A549 (cell line): ENCODE measurements around the gene PLEKHF1. TPM values are rescaled to one million over a fixed set of nuclear protein-coding genes. Genes with fewer than 3 reads are reported as not detected.
A peak's percentile ranks its signal among the peaks of the same experiment; 100 is the strongest.

Experiments used
- ATAC-seq, 2 experiments: fragments of 200-7000 bp in 1 of 2; fragments of >200 bp in 1 of 2; cut with Nextera tagmentation in 1 of 2; cut with Tn5 transposase in 1 of 2; 3 replicates each; pipeline versions ENCODE4 v1.8.0 to v1.9.1; 2018 to 2020; ENCODE audit warnings: mild to moderate bottlenecking in 1 of 2, moderate library complexity in 1 of 2
- CTCF ChIA-PET: fragments of 300-600 bp; sonication (Branson Sonifier 250); formaldehyde crosslinking; extraction: SDS; loops from one replicate; lab custom pipeline; 2021; ENCODE audit warnings: antibody characterized with exemption, inconsistent platforms; lab: Yijun Ruan, JAX
- POLR2A ChIA-PET: fragments of 350-600 bp; formaldehyde crosslinking; extraction: SDS; loops from one replicate; lab custom pipeline; 2021; ENCODE audit warnings: antibody characterized with exemption, inconsistent platforms; lab: Yijun Ruan, JAX
- DNase-seq, 2 experiments: peaks; one replicate each; pipeline versions ENCODE4 v3.0.0 to v3.0.0-alpha.2; 2011 to 2016; ENCODE audit warnings: low read depth in 1 of 2, low spot score in 1 of 2
- FAIRE-seq: peaks from 2 replicates; lab custom pipeline; 2011; peaks lifted over from hg19 to GRCh38; lab: Jason Lieb, UNC
- H3K27ac ChIP-seq, 2 experiments: fragments of >200 bp; sonication (Bioruptor Twin); formaldehyde crosslinking; 3 replicates each; pipeline ENCODE4 v1.5.1; 2016 to 2017
- H3K4me1 ChIP-seq: fragments of >200 bp; sonication (Bioruptor Twin); formaldehyde crosslinking; 3 replicates; pipeline ENCODE4 v1.6.1; 2016
- H3K4me2 ChIP-seq: fragments of >200 bp; sonication (Bioruptor Twin); formaldehyde crosslinking; 3 replicates; pipeline ENCODE4 v1.6.1; 2016
- H3K4me3 ChIP-seq: fragments of >200 bp; sonication (Bioruptor Twin); formaldehyde crosslinking; 3 replicates; pipeline ENCODE4 v1.5.1; 2016
- H3K9me3 ChIP-seq: fragments of >200 bp; sonication (Bioruptor Twin); formaldehyde crosslinking; 3 replicates; pipeline ENCODE4 v1.6.1; 2016
- BHLHE40 ChIP-seq: IDR thresholded peaks from 2 replicates; pipeline ENCODE4 v1.6.1; 2012; ENCODE audit warnings: low read depth, low read length, inconsistent platforms
- CEBPB ChIP-seq, 2 experiments: fragments of >200 bp in 1 of 2; sonication (Bioruptor Twin) in 1 of 2; formaldehyde crosslinking in 1 of 2; IDR thresholded peaks; 2 replicates each; pipeline ENCODE4 v1.6.1; 2012 to 2016
- CHD4 ChIP-seq: fragments of 200-600 bp; sonication (generic); IDR thresholded peaks from 2 replicates; pipeline ENCODE4 v1.6.1; 2016; ENCODE audit warnings: antibody characterized with exemption, mild to moderate bottlenecking, borderline replicate concordance
- EHF ChIP-seq: fragments of 250-450 bp; sonication (Bioruptor Pico); IDR thresholded peaks from 2 replicates; pipeline ENCODE4 v1.5.0; 2020; ENCODE audit warnings: mild to moderate bottlenecking
- ESRRA ChIP-seq: fragments of 150-350 bp; IDR thresholded peaks from 2 replicates; pipeline ENCODE4 v1.6.1; 2014; ENCODE audit warnings: mild to moderate bottlenecking, low read length, borderline replicate concordance
- HDAC2 ChIP-seq: fragments of 200-600 bp; sonication (generic); IDR thresholded peaks from 2 replicates; pipeline ENCODE4 v1.6.1; 2016
- HOXB13 ChIP-seq: fragments of 250-450 bp; sonication (Bioruptor Pico); IDR thresholded peaks from 2 replicates; pipeline ENCODE4 v1.5.0; 2020; ENCODE audit warnings: low read depth, mild to moderate bottlenecking, moderate library complexity
- JUNB ChIP-seq: fragments of >200 bp; sonication (Bioruptor Twin); formaldehyde crosslinking; IDR thresholded peaks from 2 replicates; pipeline ENCODE4 v1.6.1; 2016
- KDM5A ChIP-seq: fragments of 200-600 bp; sonication (generic); IDR thresholded peaks from 2 replicates; pipeline ENCODE4 v1.6.1; 2016; ENCODE audit warnings: antibody characterized with exemption, mild to moderate bottlenecking
- MAZ ChIP-seq: fragments of 150-350 bp; IDR thresholded peaks from 2 replicates; pipeline ENCODE4 v1.6.1; 2014; ENCODE audit warnings: antibody characterized with exemption, low read depth, low read length, borderline replicate concordance
- NFE2L2 ChIP-seq: fragments of 150-350 bp; conservative IDR thresholded peaks from 2 replicates; pipeline ENCODE4 v1.6.1; 2014; ENCODE audit warnings: low read length
- NR3C1 ChIP-seq: fragments of >200 bp; sonication (Bioruptor Twin); formaldehyde crosslinking; IDR thresholded peaks from 3 replicates; pipeline ENCODE4 v1.6.1; 2017
- POLR2AphosphoS2 ChIP-seq: conservative IDR thresholded peaks from 2 replicates; pipeline ENCODE4 v1.6.1; 2012; ENCODE audit warnings: low read length, improper control_type of control experiment, inconsistent platforms
- RAD21 ChIP-seq, 2 experiments: fragments of >200 bp in 1 of 2; sonication (Bioruptor Twin) in 1 of 2; formaldehyde crosslinking in 1 of 2; IDR thresholded peaks in 1 of 2; conservative IDR thresholded peaks in 1 of 2; 2 replicates in 1 of 2; 3 replicates in 1 of 2; pipeline ENCODE4 v1.6.1; 2012 to 2018; ENCODE audit warnings: inconsistent platforms in 1 of 2
- RARB ChIP-seq: fragments of 250-450 bp; sonication (Bioruptor Pico); IDR thresholded peaks from 2 replicates; pipeline ENCODE4 v1.8.0; 2021; ENCODE audit warnings: mild to moderate bottlenecking, moderate library complexity
- RNF2 ChIP-seq: fragments of 200-600 bp; sonication (generic); IDR thresholded peaks from 2 replicates; pipeline ENCODE4 v1.6.1; 2016; ENCODE audit warnings: low read depth, mild to moderate bottlenecking, antibody characterized with exemption, moderate library complexity, borderline replicate concordance
- SREBF2 ChIP-seq: fragments of 450-650 bp; IDR thresholded peaks from 2 replicates; pipeline ENCODE4 v1.6.1; 2014; ENCODE audit warnings: mild to moderate bottlenecking, moderate library complexity
- TFCP2L1 ChIP-seq: fragments of 250-450 bp; sonication (Bioruptor Pico); IDR thresholded peaks from 2 replicates; pipeline ENCODE4 v1.5.0; 2021; ENCODE audit warnings: mild to moderate bottlenecking
- TP53 ChIP-seq: fragments of 250-450 bp; sonication (Bioruptor Pico); IDR thresholded peaks from 2 replicates; pipeline ENCODE4 v1.5.0; 2021; ENCODE audit warnings: mild to moderate bottlenecking, moderate library complexity
- ZC3H11A ChIP-seq: fragments of 450-650 bp; IDR thresholded peaks from 2 replicates; pipeline ENCODE4 v1.6.1; 2014; ENCODE audit warnings: antibody characterized with exemption, mild to moderate bottlenecking
- WGBS: methylation state at CpG from one replicate; pipeline ENCODE4 v1.1.6; 2017; ENCODE audit errors: missing lambda C conversion rate; 5-methylcytosine and 5-hydroxymethylcytosine counted together
- polyA plus RNA-seq, 4 experiments: library from polyadenylated mRNA; depleted of rRNA in 3 of 4; stranded (reverse); fragments of >200 nt; fragmentation: RNase III in 1 of 4; extraction: RNeasy Plus Mini Kit Qiagen cat#74134 plus additional on column Dnase treatment in 1 of 4; gene quantifications; 2 replicates in 3 of 4; 3 replicates in 1 of 4; pipeline ENCODE4 v1.2.3, GENCODE V29; 2011 to 2017
- TF ChIP-seq, protein P1 (sequence below): IDR thresholded peaks from 2 replicates; pipeline ENCODE4 v1.6.1; 2012
- TF ChIP-seq, protein P2 (sequence below): IDR thresholded peaks from 2 replicates; pipeline ENCODE4 v1.6.1; 2012; ENCODE audit warnings: low read depth, borderline replicate concordance
- TF ChIP-seq, protein P3 (sequence below): IDR thresholded peaks from 2 replicates; pipeline ENCODE4 v1.6.1; 2012

The PLEKHF1 gene
- polyA plus RNA-seq, 2 of the 4 experiments (the other 2 are of a cell fraction): 2.1 to 4.1 TPM

DNA sequence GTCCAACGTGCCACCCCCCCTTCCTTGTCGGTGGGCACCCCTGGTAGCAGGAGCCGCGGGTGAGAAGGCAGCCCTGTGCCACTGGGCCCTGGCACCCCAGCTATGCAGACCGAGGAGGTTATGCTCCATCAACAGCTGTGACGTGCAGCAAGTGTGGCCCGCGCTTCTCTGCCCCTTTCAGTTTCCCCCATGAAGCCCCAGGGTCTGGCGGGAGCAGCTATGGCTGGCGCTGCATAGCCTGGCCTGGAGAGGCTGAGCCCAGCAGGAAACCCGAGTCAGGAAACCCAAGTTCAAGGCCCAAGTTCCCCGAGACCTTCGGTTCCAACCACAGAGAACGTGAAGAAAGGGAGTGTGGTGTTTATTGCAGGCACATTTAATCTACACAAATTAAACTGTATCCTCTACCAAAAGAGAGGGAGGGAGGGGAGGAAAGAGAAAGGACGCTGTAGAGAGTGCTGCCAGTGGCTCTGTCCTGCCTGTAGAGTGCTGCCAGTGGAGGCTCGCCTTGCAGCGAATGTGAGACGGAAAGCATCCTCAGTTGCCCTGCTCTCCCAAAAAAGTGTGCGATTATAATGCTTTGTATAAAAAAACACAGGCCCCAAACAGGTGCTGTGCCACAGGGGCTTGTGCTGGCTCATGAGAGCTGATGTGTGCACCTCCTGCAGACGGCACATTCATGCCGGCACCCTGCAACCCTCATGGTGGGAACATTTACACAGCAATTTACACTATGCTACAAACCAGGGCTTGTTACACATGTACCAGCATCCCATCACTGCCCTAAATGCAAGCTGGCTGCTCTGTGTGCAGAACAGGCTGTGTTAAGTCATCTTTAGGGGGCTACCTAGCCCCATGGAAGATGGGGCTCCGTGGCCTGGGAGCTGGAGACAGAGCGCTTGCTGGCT lies 42.8 kb upstream of the PLEKHF1 start:
- POLR2A ChIA-PET: interaction anchor here (0.9 kb wide), 1 partner anchor 16 kb away, joined by 4 read pairs; the partner anchor contains the start of gene POP4
- H3K4me1 ChIP-seq: no peaks in the 10 kb centered on the region
- FAIRE-seq (no peak), ATAC-seq (peak; percentile 12 to 33; a peak in 3 of 6 replicates), DNase-seq (no peak)
- H3K27ac ChIP-seq: no peak overlapping the region
- WGBS: 72% methylated on average over 23 of the region's 23 CpGs
- no peak overlapping the region for H3K4me3 ChIP-seq
- no peak overlapping the region for H3K4me2 ChIP-seq
- TF ChIP-seq CHD4 (no peak), NR3C1 (no peak), TFCP2L1 (CRISPR knock-in tag) (no peak), HDAC2 (no peak), MAZ (no peak), RAD21 (conservative IDR thresholded peaks at IDR 0.05 in 1 of 2, IDR thresholded peaks at IDR 0.05 in 1 of 2) (no peak), NFE2L2 (no peak), KDM5A (no peak), RNF2 (no peak), POLR2AphosphoS2 (no peak), TP53 (CRISPR knock-in tag) (no peak), JUNB (no peak)
- TF ChIP-seq, protein P1, sequence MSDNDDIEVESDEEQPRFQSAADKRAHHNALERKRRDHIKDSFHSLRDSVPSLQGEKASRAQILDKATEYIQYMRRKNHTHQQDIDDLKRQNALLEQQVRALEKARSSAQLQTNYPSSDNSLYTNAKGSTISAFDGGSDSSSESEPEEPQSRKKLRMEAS: no peak
- TF ChIP-seq, protein P2, sequence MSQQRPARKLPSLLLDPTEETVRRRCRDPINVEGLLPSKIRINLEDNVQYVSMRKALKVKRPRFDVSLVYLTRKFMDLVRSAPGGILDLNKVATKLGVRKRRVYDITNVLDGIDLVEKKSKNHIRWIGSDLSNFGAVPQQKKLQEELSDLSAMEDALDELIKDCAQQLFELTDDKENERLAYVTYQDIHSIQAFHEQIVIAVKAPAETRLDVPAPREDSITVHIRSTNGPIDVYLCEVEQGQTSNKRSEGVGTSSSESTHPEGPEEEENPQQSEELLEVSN: no peak
- TF ChIP-seq, protein P3, sequence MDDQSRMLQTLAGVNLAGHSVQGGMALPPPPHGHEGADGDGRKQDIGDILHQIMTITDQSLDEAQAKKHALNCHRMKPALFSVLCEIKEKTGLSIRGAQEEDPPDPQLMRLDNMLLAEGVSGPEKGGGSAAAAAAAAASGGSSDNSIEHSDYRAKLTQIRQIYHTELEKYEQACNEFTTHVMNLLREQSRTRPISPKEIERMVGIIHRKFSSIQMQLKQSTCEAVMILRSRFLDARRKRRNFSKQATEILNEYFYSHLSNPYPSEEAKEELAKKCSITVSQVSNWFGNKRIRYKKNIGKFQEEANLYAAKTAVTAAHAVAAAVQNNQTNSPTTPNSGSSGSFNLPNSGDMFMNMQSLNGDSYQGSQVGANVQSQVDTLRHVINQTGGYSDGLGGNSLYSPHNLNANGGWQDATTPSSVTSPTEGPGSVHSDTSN: no peak
- TF ChIP-seq, all 56 proteins: peak for 0
- H3K9me3 ChIP-seq: no peaks in the 10 kb centered on the region
- CTCF ChIA-PET: interaction anchor here (0.8 to 15.9 kb wide), 6 partner anchors 12 to 108 kb away, joined by 3 to 282 read pairs (median 6); partner anchors contain the start of genes C19orf12 and POP4

DNA sequence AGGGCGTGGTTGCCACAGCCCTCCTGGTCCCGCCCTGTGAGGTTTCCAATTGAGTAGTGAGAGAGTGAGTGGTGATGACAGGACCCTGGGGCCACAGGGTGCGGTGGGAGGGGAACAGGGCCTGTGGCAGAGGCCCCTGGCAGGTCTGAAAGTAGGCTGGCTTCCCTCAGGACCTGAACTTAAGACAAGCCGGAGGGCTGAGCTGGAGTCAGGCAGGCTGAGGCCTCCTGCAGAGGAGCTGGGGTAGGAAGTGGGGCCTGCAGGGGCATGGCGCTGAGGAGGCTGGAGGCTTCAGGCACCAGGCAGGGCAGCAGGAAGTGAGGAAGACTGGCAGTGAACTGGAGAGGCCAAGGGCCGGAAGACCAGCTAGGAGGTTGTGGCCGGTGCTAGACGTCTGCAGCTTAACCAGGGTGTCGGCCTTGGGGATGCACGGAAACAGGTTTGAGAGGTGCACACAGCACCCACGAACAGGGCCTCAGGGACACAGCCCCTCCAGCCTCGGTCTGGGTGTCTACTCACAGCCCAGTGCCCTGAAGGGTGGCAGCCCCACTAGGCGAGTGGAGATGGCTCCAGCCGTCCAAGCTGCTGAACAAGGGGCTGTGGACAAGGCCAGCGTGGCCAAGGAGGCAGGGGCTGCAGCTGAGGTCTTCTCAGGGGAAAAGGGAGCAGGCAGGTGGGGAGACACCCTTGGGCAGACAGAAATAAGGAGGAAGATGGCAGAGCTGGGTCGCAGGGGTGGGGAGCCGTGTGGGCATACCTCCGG lies 41.4 kb upstream of the PLEKHF1 start:
- H3K4me2 ChIP-seq: no peak overlapping the region
- DNase-seq: no peak
- H3K9me3 ChIP-seq: no peaks in the 10 kb centered on the region
- H3K4me1 ChIP-seq: no peaks in the 10 kb centered on the region
- 67% methylated on average over 18 of the region's 18 CpGs for WGBS
- CTCF ChIA-PET: interaction anchor here (0.5 to 15.9 kb wide), 11 partner anchors 13 to 1043 kb away, joined by 3 to 282 read pairs (median 4); partner anchors contain the start of genes C19orf12 and POP4
- TF ChIP-seq SREBF2 (no peak), HDAC2 (no peak), EHF (no peak), ESRRA (no peak), HOXB13 (CRISPR knock-in tag) (no peak), BHLHE40 (no peak), ZC3H11A (no peak), CEBPB (IDR thresholded peaks at IDR 0.05) (no peak), MAZ (no peak), RARB (CRISPR knock-in tag) (no peak)
- TF ChIP-seq, protein P1: no peak
- TF ChIP-seq, all 56 proteins: peak for 0
- Histone ChIP-seq H3K27ac (no peak overlapping the region), H3K4me3 (no peak overlapping the region)
- POLR2A ChIA-PET: interaction anchor here (1.7 kb wide), 1 partner anchor 18 kb away, joined by 11 read pairs; the partner anchor contains the start of gene POP4
- ATAC-seq: no peak
- FAIRE-seq: no peak
